Activated T-cell treated with anti-CD3 and anti-CD28 coated beads, Interleukin-2, amount 50 U/mL, for 4 hours (primary cell): ENCODE measurements around the gene LSM11. TPM values are rescaled to one million over a fixed set of nuclear protein-coding genes. Genes with fewer than 3 reads are reported as not detected.
"Not testable (repeated sequence)": the region's sequence is repeated elsewhere in the genome, so short reads cannot be mapped to it uniquely, and the experiment has no call there.

Experiments
- ATAC-seq, 2 donors: fragments of 200-7000 bp; cut with Tn5 transposase; one replicate each; pipeline ENCODE4 v1.10.0; 2021
- DNase-seq: peaks from one replicate; pipeline ENCODE4 v3.0.0-alpha.2; 2020
- H3K27me3 Mint-ChIP-seq: one replicate; pipeline ENCODE4 v1.8.0; 2021; ENCODE audit warnings: low read depth, mixed read lengths
- H3K36me3 Mint-ChIP-seq: one replicate; pipeline ENCODE4 v1.8.0; 2022; ENCODE audit warnings: mixed read lengths; ENCODE audit not compliant: insufficient read depth
- H3K4me1 Mint-ChIP-seq: one replicate; pipeline ENCODE4 v1.8.0; 2021; ENCODE audit warnings: low read depth, mixed read lengths
- H3K4me3 Mint-ChIP-seq: one replicate; pipeline ENCODE4 v1.8.0; 2021; ENCODE audit warnings: mild to moderate bottlenecking, moderate library complexity, mixed read lengths
- H3K9me3 Mint-ChIP-seq: one replicate; pipeline ENCODE4 v1.8.0; 2021; ENCODE audit warnings: mixed read lengths
- total RNA-seq, 3 donors: library from RNA; stranded (reverse); gene quantifications; one replicate each; pipeline ENCODE4 v1.2.1, GENCODE V29; 2021

LSM11 gene
- 1 to 10 TPM; 4.9 to 5.9 (median 5.5) TPM for total RNA-seq

GRCh38 chr5:157743163-157744050, at the start of gene LSM11:
TSS of gene LSM11 (plus strand) at chr5:157743712. CDS start at chr5:157743751, 39 bp downstream.
- peaks cover 33% of the 10 kb centered on the region for H3K4me1 Mint-ChIP-seq
- peak within 1 kb of the TSS; percentile 95 for H3K4me3 Mint-ChIP-seq
- H3K9me3 Mint-ChIP-seq = no peaks in the 10 kb centered on the region
- peaks cover 10% of the 10 kb centered on the region for H3K36me3 Mint-ChIP-seq
- H3K27me3 Mint-ChIP-seq = no peaks in the 10 kb centered on the region
- peak; percentile 90 for DNase-seq
- ATAC-seq = peak; percentile 93

- DNase-seq, H3K9me3 Mint-ChIP-seq, H3K27me3 Mint-ChIP-seq, ATAC-seq, H3K4me3 Mint-ChIP-seq, H3K36me3 Mint-ChIP-seq, H3K4me1 Mint-ChIP-seq: not testable (repeated sequence)
Observed at GRCh38 chr5:157693816-157694215, 49.7 kb upstream of the LSM11 start.

GRCh38 chr5:157696154-157696553, 47.4 kb upstream of the LSM11 start:
- not testable (repeated sequence) for H3K27me3 Mint-ChIP-seq, H3K9me3 Mint-ChIP-seq, H3K36me3 Mint-ChIP-seq, H3K4me3 Mint-ChIP-seq, H3K4me1 Mint-ChIP-seq, DNase-seq, ATAC-seq

DNA sequence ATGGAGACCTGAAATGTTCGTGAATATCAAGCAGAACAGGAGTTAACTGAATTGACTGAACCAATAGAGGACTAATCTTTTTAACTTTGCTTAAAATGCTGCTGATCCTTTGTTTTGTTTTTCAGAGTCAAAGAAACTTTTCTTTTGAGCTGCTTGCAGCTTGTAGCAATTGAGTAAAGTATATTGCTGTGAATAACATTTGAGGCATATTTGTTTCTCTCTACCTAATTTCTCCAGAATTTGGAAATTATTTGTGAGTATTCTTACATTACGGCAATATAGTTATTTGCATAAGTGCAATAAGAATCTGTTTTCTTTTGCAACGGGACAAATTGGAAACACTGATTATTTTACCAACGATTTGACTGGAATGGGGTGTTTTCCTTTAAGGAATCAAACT, 44.8 kb upstream of the LSM11 start:
- H3K4me1 Mint-ChIP-seq, H3K27me3 Mint-ChIP-seq, H3K9me3 Mint-ChIP-seq, H3K4me3 Mint-ChIP-seq, H3K36me3 Mint-ChIP-seq, ATAC-seq, DNase-seq: not testable (repeated sequence)

DNA sequence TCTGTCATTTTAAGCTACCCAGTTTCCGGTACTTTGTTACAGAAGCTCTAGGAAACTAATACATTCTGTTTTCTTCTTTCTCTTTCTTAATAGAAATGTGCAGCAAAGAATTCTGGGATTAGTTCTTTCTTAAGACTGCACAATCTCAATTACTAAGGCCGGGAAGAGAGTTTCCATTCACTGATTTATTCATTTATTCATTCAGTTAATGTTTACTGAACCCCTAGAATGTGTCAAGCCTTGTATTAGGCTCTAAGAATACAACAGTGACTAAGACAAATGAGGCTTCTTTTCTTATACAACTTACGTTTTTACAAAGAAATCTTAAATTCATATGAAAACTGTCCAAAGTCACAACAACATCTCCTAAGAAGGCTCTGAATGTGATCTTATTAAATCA, 39.8 kb upstream of the LSM11 start:
- ATAC-seq (no peak), DNase-seq (no peak)
- Mint-ChIP-seq H3K9me3 (no peaks in the 10 kb centered on the region), H3K4me3 (no peak overlapping the region), H3K4me1 (no peaks in the 10 kb centered on the region), H3K36me3 (no peaks in the 10 kb centered on the region), H3K27me3 (no peaks in the 10 kb centered on the region)

- Mint-ChIP-seq H3K36me3 (no peaks in the 10 kb centered on the region), H3K9me3 (no peaks in the 10 kb centered on the region), H3K4me1 (peaks cover 3% of the 10 kb centered on the region), H3K27me3 (peaks cover 3% of the 10 kb centered on the region), H3K4me3 (no peak overlapping the region)
- no peak for ATAC-seq
- DNase-seq = no peak
Observed at GRCh38 chr5:157708866-157709265, 34.6 kb upstream of the LSM11 start.

- Mint-ChIP-seq H3K36me3 (no peaks in the 10 kb centered on the region), H3K9me3 (no peaks in the 10 kb centered on the region), H3K27me3 (peaks cover 3% of the 10 kb centered on the region), H3K4me1 (peaks cover 3% of the 10 kb centered on the region), H3K4me3 (no peak overlapping the region)
- no peak for DNase-seq
- no peak for ATAC-seq
Observed at GRCh38 chr5:157709346-157709745, 34.2 kb upstream of the LSM11 start.

DNA sequence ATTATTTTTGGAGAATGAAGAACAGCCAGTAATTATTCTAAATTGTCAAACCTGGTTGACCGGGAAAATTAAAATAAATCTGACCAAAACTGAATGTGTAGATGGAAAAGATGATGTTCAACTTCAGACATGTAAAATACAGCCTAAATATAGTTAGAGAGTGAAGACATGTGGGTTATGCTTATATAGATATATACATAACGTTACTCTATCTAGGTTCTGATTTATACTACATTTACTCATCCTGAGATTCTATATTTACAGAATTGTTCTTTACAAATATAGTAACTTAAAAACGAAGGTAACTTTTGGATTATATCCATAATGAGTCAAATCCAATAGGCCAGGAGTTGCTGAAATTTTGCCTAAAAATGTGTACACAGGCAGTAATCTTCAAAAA, 33.1 kb upstream of the LSM11 start:
- ATAC-seq (no peak), DNase-seq (no peak)
- Mint-ChIP-seq H3K9me3 (no peaks in the 10 kb centered on the region), H3K4me3 (no peak overlapping the region), H3K36me3 (no peaks in the 10 kb centered on the region), H3K27me3 (peaks cover 3% of the 10 kb centered on the region), H3K4me1 (peaks cover 3% of the 10 kb centered on the region)

DNA sequence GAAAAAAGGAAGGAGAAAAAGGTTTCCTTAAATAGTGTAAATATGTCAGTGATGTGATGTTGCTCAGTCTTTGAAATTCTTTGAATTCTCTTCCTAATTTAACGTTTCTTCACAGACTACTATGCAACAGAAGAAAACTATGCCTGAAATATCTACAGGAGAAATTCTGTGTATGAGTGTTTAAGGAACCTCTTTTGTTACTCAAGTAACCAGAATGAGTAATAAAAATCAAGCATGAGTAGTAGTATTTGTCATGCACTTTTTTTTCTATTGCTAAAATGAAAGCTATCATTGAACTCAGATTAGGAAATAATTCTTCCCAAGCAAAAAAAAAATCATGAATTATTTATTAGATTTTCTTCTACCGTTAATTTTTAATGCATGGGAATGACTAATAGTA, 32.6 kb upstream of the LSM11 start:
- peaks cover 3% of the 10 kb centered on the region for H3K27me3 Mint-ChIP-seq
- ATAC-seq = peak; percentile 48
- no peaks in the 10 kb centered on the region for H3K36me3 Mint-ChIP-seq

GRCh38 chr5:157713830-157714595, 29.5 kb upstream of the LSM11 start:
- no peak overlapping the region for H3K4me3 Mint-ChIP-seq
- H3K4me1 Mint-ChIP-seq = peaks cover 21% of the 10 kb centered on the region
- no peaks in the 10 kb centered on the region for H3K36me3 Mint-ChIP-seq
- peaks cover 3% of the 10 kb centered on the region for H3K27me3 Mint-ChIP-seq
- H3K9me3 Mint-ChIP-seq = no peaks in the 10 kb centered on the region
- DNase-seq (no peak), ATAC-seq (no peak)

More for the DNA sequence above, 32.6 kb upstream of the LSM11 start:
- Mint-ChIP-seq H3K9me3 (no peaks in the 10 kb centered on the region), H3K4me1 (peaks cover 3% of the 10 kb centered on the region), H3K4me3 (no peak overlapping the region)
- no peak for DNase-seq

- Mint-ChIP-seq H3K36me3 (no peaks in the 10 kb centered on the region), H3K27me3 (peaks cover under 1% of the 10 kb centered on the region), H3K4me1 (peaks cover 21% of the 10 kb centered on the region), H3K4me3 (no peak overlapping the region), H3K9me3 (no peaks in the 10 kb centered on the region)
- DNase-seq (no peak), ATAC-seq (no peak)
Observed at GRCh38 chr5:157714596-157714864, 29.0 kb upstream of the LSM11 start.

DNA sequence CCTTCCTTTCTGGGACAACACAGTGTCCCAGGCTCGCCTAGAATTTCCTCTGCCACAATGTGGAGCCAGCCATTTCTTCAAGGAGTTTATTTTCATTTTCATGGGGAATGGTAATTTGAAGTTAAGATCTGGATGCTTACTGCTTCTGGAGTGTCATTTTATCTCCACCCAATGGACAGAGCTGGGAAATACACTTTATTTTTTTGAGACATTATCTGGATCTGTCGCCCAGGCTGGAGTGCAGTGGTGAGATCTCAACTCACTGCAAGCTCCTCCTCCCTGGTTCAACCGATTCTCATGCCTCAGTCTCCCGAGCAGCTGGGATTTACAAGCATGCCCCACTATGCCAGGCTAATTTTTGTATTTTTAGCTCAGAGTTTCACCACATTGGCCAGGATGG, 25.0 kb upstream of the LSM11 start:
- DNase-seq (no peak), ATAC-seq (peak; percentile 70 to 88)
- Mint-ChIP-seq H3K4me1 (peaks cover 18% of the 10 kb centered on the region), H3K36me3 (peaks cover 4% of the 10 kb centered on the region), H3K4me3 (no peak overlapping the region), H3K27me3 (no peaks in the 10 kb centered on the region), H3K9me3 (no peaks in the 10 kb centered on the region)

GRCh38 chr5:157719245-157719644, 24.3 kb upstream of the LSM11 start:
- no peaks in the 10 kb centered on the region for H3K27me3 Mint-ChIP-seq

GRCh38 chr5:157721159-157721558, 22.4 kb upstream of the LSM11 start:
- peaks cover 20% of the 10 kb centered on the region for H3K4me1 Mint-ChIP-seq
- H3K4me3 Mint-ChIP-seq = no peak overlapping the region
- peaks cover 11% of the 10 kb centered on the region for H3K36me3 Mint-ChIP-seq
- H3K27me3 Mint-ChIP-seq = no peaks in the 10 kb centered on the region
- DNase-seq (no peak), ATAC-seq (no peak)
- no peaks in the 10 kb centered on the region for H3K9me3 Mint-ChIP-seq

More at GRCh38 chr5:157719245-157719644, 24.3 kb upstream of the LSM11 start:
- ATAC-seq (no peak), DNase-seq (no peak)
- Mint-ChIP-seq H3K36me3 (peaks cover 8% of the 10 kb centered on the region), H3K4me3 (no peak overlapping the region), H3K9me3 (no peaks in the 10 kb centered on the region), H3K4me1 (peaks cover 18% of the 10 kb centered on the region)

- Mint-ChIP-seq H3K36me3 (peaks cover 16% of the 10 kb centered on the region), H3K4me1 (peaks cover 14% of the 10 kb centered on the region)
- not testable (repeated sequence) for H3K27me3 Mint-ChIP-seq, H3K4me3 Mint-ChIP-seq, H3K9me3 Mint-ChIP-seq, DNase-seq, ATAC-seq
Observed at GRCh38 chr5:157722895-157723294, 20.6 kb upstream of the LSM11 start.
